Mesendoderm (in vitro differentiated cells): ENCODE results near the gene CYYR1.
A peak's percentile ranks its signal among the peaks of the same experiment; 100 is the strongest.

Source experiments
- DNase-seq: peaks from one replicate; pipeline ENCODE4 v3.0.0; 2013
- H2AK5ac ChIP-seq: 2 replicates; pipeline ENCODE4 v1.6.1; 2013; ENCODE audit warnings: low read length, inconsistent platforms
- H2BK120ac ChIP-seq: 2 replicates; pipeline ENCODE4 v1.6.1; 2013; ENCODE audit warnings: low read depth, mild to moderate bottlenecking, low read length, moderate library complexity, mixed read lengths
- H2BK15ac ChIP-seq: replicated peaks from 2 replicates; pipeline ENCODE4 v1.6.1; 2013; ENCODE audit warnings: low read depth, mild to moderate bottlenecking, moderate library complexity
- H2BK5ac ChIP-seq: 2 replicates; pipeline ENCODE4 v1.6.1; 2013; ENCODE audit warnings: low read length, inconsistent platforms
- H3K18ac ChIP-seq: 2 replicates; pipeline ENCODE4 v1.6.1; 2013; ENCODE audit warnings: mild to moderate bottlenecking, low read length, mixed read lengths
- H3K23ac ChIP-seq: one replicate; pipeline ENCODE4 v1.6.1; 2013; ENCODE audit warnings: low read length
- H3K27ac ChIP-seq: 2 replicates; pipeline ENCODE4 v1.5.1; 2013; ENCODE audit warnings: low read depth, mild to moderate bottlenecking, inconsistent platforms, low read length, moderate library complexity
- H3K27me3 ChIP-seq: 2 replicates; pipeline ENCODE4 v1.6.1; 2013; ENCODE audit warnings: low read length, control low read depth, mild to moderate bottlenecking, inconsistent platforms; ENCODE audit not compliant: insufficient read depth, poor library complexity
- H3K36me3 ChIP-seq: 2 replicates; pipeline ENCODE4 v1.6.1; 2013; ENCODE audit warnings: low read length, inconsistent platforms; ENCODE audit not compliant: control insufficient read depth, insufficient read depth
- H3K4ac ChIP-seq: one replicate; pipeline ENCODE4 v1.6.1; 2013; ENCODE audit warnings: low read depth, mild to moderate bottlenecking, low read length, moderate library complexity
- H3K4me1 ChIP-seq: 2 replicates; pipeline ENCODE4 v1.6.1; 2013; ENCODE audit warnings: low read depth, low read length, inconsistent platforms; ENCODE audit not compliant: control insufficient read depth
- H3K4me2 ChIP-seq: 2 replicates; pipeline ENCODE4 v1.6.1; 2013; ENCODE audit warnings: low read length
- H3K4me3 ChIP-seq: 2 replicates; pipeline ENCODE4 v1.5.1; 2013; ENCODE audit warnings: mild to moderate bottlenecking, low read length
- H3K56ac ChIP-seq: one replicate; pipeline ENCODE4 v1.6.1; 2013; ENCODE audit warnings: low read length
- H3K79me1 ChIP-seq: 2 replicates; pipeline ENCODE4 v1.6.1; 2013; ENCODE audit warnings: low read length, inconsistent platforms
- H3K79me2 ChIP-seq: 2 replicates; pipeline ENCODE4 v1.6.1; 2013; ENCODE audit warnings: mild to moderate bottlenecking, low read length; ENCODE audit not compliant: control insufficient read depth, insufficient read depth
- H3K9ac ChIP-seq: 2 replicates; pipeline ENCODE4 v1.6.1; 2013; ENCODE audit warnings: low read length, inconsistent platforms
- H4K5ac ChIP-seq: one replicate; pipeline ENCODE4 v1.6.1; 2013; ENCODE audit warnings: low read length
- H4K8ac ChIP-seq: one replicate; pipeline ENCODE4 v1.6.1; 2013; ENCODE audit warnings: low read depth, mild to moderate bottlenecking, control low read depth, low read length, moderate library complexity
- WGBS: extraction: QIAGEN DNeasy Blood & Tissue Kit; methylation state at CpG from one replicate; pipeline ENCODE4 v1.1.7; 2013; ENCODE audit warnings: low lambda C conversion rate, missing lambda C conversion rate; ENCODE audit not compliant: insufficient coverage; ENCODE audit errors: extremely low coverage; 5-methylcytosine and 5-hydroxymethylcytosine counted together

Gene CYYR1

DNA sequence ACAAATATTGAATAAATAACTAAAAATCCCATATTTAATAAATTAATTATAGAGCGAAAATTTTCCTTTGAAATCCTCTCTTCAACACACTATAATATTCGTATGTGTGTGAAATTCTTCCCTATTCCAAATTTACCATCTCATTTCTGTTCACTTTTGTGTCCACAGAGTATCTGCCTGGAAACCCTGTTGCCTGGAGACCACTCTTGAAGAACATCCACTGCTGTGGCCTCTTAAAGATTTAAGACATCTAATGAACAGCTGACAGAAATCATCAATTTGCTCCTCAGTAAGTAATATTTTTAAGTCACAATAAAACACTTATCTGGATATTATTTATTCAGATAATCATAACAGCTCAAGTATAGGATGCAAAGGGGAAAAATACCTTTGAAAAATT lies 69.7 kb downstream of the CYYR1 start:
- Histone ChIP-seq H3K79me2 (no peaks in the 10 kb centered on the region), H2BK5ac (no peak overlapping the region), H3K9ac (no peak overlapping the region), H3K4me2 (no peak overlapping the region), H3K4me1 (no peaks in the 10 kb centered on the region), H3K4me3 (no peak overlapping the region), H3K23ac (no peak overlapping the region), H2BK15ac (no peak overlapping the region), H3K36me3 (no peaks in the 10 kb centered on the region), H3K18ac (no peak overlapping the region), H4K8ac (no peak overlapping the region), H3K79me1 (no peaks in the 10 kb centered on the region), H2AK5ac (no peak overlapping the region), H2BK120ac (no peak overlapping the region), H4K5ac (no peak overlapping the region), H3K27ac (no peak overlapping the region), H3K56ac (no peak overlapping the region), H3K27me3 (no peaks in the 10 kb centered on the region), H3K4ac (no peak overlapping the region)
- no peak for DNase-seq
- WGBS = no CpG with 5 or more reads among the region's 2 CpGs

DNA sequence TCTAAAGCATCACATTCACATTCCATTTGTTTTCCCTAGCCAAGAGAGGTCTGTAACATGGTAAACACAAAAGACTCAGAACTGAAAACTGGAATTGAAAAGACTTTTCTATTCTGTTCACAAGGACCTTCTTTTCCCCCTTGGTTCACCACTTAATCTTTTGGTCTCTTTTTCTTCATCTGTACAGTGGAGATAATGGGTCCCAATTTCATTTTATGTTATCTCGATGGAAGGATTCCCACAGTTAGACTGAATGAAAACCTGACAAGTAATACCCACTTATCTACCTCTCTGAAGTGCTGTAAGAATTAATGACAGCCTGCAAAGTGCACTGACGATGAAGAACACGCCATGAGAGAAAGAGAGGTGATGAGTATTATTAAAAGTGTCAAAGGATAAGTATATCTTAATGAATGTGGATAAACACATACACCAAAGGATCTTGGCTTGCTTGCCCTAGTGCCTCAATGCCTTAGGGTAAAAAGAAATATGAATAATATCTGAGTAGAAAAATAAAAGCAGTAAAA lies 71.5 kb downstream of the CYYR1 start:
- no peaks in the 10 kb centered on the region for H3K4me1 ChIP-seq
- H2BK120ac ChIP-seq = no peak overlapping the region
- no peak overlapping the region for H3K23ac ChIP-seq

DNA sequence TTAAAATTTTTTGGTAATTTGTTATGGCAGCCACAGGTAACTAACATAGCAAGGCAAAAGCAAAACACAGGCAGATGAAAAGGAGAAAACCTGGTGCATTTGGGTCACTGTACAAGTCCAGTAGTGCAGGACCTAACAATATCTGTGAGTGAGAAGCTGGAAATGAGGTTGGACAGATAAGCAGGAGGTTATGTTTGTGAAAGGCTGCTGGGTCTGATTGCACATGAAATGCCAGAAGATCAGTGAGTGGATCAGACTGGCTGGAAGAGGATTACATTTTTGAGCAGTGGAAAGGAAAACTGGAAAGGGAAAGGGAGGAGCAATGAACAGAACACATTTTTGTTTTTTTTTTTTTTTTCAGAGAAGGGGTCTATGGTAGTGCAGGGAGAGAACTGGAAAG lies 73.6 kb downstream of the CYYR1 start:
- no peak overlapping the region for H2BK120ac ChIP-seq
- H2BK5ac ChIP-seq = no peak overlapping the region
- no peak overlapping the region for H4K8ac ChIP-seq
- H3K4me3 ChIP-seq = no peak overlapping the region
- no peak overlapping the region for H2AK5ac ChIP-seq
- no peak overlapping the region for H3K27ac ChIP-seq
- no peak overlapping the region for H2BK15ac ChIP-seq
- H3K4me1 ChIP-seq = no peaks in the 10 kb centered on the region
- no peak overlapping the region for H3K4ac ChIP-seq
- no peak for DNase-seq
- H3K9ac ChIP-seq = no peak overlapping the region
- H3K23ac ChIP-seq = no peak overlapping the region
- H3K4me2 ChIP-seq = no peak overlapping the region
- no peaks in the 10 kb centered on the region for H3K36me3 ChIP-seq
- no peak overlapping the region for H3K18ac ChIP-seq
- no peak overlapping the region for H4K5ac ChIP-seq
- no peaks in the 10 kb centered on the region for H3K79me1 ChIP-seq
- H3K27me3 ChIP-seq = no peaks in the 10 kb centered on the region
- H3K79me2 ChIP-seq = no peaks in the 10 kb centered on the region
- H3K56ac ChIP-seq = no peak overlapping the region

More for the DNA sequence above, 71.5 kb downstream of the CYYR1 start:
- Histone ChIP-seq H2AK5ac (no peak overlapping the region), H2BK5ac (no peak overlapping the region), H3K79me1 (no peaks in the 10 kb centered on the region), H3K56ac (no peak overlapping the region), H3K4me3 (no peak overlapping the region), H2BK15ac (no peak overlapping the region), H3K4ac (no peak overlapping the region), H3K18ac (no peak overlapping the region), H4K8ac (no peak overlapping the region), H3K4me2 (no peak overlapping the region), H3K36me3 (no peaks in the 10 kb centered on the region), H3K27me3 (no peaks in the 10 kb centered on the region), H3K9ac (no peak overlapping the region), H3K79me2 (no peaks in the 10 kb centered on the region), H3K27ac (no peak overlapping the region), H4K5ac (no peak overlapping the region)
- no peak for DNase-seq
- WGBS = no CpG with 5 or more reads among the region's 3 CpGs

DNA sequence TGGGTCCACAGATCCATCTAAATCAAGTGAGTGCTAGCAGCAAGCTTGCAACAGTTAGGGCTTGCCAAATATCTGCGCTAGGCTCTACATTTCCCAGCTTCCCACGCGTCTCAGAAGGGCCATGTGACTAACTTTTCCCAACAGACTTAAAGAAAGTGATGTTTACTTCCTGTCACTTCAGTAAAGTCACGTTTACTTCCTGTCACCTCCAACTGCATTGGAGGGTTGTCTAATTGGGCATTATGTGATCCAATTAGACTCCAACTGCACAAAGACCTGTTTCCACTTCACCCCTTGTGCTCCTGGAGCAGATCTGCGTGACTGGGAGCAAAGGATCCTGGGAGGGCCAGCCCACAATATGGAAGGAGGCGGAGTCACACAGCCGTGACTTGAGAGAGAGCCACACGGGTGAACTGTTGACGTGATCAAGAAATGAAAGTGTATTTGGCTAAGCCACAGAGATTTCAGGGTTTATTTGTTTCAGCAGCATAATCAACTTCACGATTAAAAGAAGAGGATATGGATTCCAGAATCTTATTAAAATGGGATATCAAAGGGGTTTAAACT lies 77.7 kb downstream of the CYYR1 start:
- Histone ChIP-seq H3K4me1 (no peaks in the 10 kb centered on the region), H4K8ac (no peak overlapping the region), H2AK5ac (no peak overlapping the region), H2BK120ac (no peak overlapping the region), H3K4me3 (no peak overlapping the region), H3K79me2 (no peaks in the 10 kb centered on the region), H3K9ac (no peak overlapping the region), H2BK5ac (no peak overlapping the region), H3K27ac (no peak overlapping the region), H3K23ac (no peak overlapping the region), H3K79me1 (no peaks in the 10 kb centered on the region), H3K4ac (no peak overlapping the region), H2BK15ac (no peak overlapping the region), H3K56ac (no peak overlapping the region), H3K18ac (no peak overlapping the region), H3K36me3 (no peaks in the 10 kb centered on the region), H3K4me2 (no peak overlapping the region), H4K5ac (no peak overlapping the region), H3K27me3 (no peaks in the 10 kb centered on the region)
- no CpG with 5 or more reads among the region's 10 CpGs for WGBS
- DNase-seq = no peak

DNA sequence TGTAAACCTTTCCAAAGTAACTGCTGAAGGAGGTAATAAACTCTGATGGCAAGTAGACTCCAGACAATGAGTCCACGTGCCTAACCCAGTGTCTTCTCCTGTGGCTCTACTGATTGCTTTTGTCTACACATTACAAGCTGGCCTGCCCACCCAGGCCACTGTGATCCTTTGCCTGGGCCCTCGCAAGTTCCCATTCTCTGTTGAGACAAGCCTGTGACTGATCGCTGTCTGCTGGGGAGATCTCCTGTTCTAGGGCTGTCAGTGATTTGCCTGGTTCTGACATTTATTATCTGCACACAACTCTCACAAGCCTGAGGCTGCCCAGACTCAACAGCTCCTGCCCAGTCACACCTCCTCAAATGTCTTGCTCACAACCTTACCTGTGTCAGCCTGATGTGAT lies 81.4 kb downstream of the CYYR1 start:
- Histone ChIP-seq H3K79me2 (no peaks in the 10 kb centered on the region), H3K4me3 (no peak overlapping the region), H2BK15ac (no peak overlapping the region), H3K18ac (no peak overlapping the region), H3K27ac (no peak overlapping the region), H2AK5ac (no peak overlapping the region), H4K8ac (no peak overlapping the region), H3K79me1 (no peaks in the 10 kb centered on the region), H3K23ac (no peak overlapping the region), H3K4me1 (no peaks in the 10 kb centered on the region), H3K9ac (no peak overlapping the region), H3K56ac (no peak overlapping the region), H3K4me2 (no peak overlapping the region), H4K5ac (no peak overlapping the region), H3K27me3 (no peaks in the 10 kb centered on the region), H2BK5ac (no peak overlapping the region), H2BK120ac (no peak overlapping the region), H3K4ac (no peak overlapping the region), H3K36me3 (no peaks in the 10 kb centered on the region)
- no peak for DNase-seq
- no CpG with 5 or more reads among the region's 3 CpGs for WGBS

DNA sequence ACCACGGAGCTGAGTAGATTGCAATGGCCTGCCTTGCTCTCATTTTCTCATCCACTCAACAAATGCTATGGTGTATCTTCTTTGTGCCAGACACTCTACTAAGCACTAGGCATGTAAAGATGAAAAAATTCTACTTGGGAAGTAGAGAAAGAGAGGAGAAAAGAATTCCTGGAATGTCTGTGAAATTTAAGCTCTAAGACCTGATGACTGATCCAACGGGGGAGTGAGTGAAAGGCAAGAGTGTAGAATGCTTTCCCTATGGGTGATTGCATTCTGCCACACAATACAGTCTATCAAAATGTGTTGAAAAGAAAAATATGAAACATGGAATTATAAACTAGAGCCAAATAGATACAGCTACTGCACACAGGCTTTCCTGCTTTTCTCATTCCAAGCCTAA lies 82.3 kb downstream of the CYYR1 start:
- no peaks in the 10 kb centered on the region for H3K79me1 ChIP-seq
- no peak overlapping the region for H4K8ac ChIP-seq
- no peaks in the 10 kb centered on the region for H3K4me1 ChIP-seq
- WGBS = no CpG with 5 or more reads among the region's 2 CpGs
- no peaks in the 10 kb centered on the region for H3K36me3 ChIP-seq
- no peak overlapping the region for H2BK15ac ChIP-seq
- H2BK120ac ChIP-seq = no peak overlapping the region
- H3K18ac ChIP-seq = no peak overlapping the region
- peak; percentile 73 for DNase-seq
- H3K4me2 ChIP-seq = no peak overlapping the region
- H3K23ac ChIP-seq = no peak overlapping the region
- no peaks in the 10 kb centered on the region for H3K79me2 ChIP-seq
- H3K4me3 ChIP-seq = no peak overlapping the region
- H3K27ac ChIP-seq = no peak overlapping the region
- no peak overlapping the region for H2BK5ac ChIP-seq
- H3K9ac ChIP-seq = no peak overlapping the region
- no peak overlapping the region for H3K56ac ChIP-seq
- H3K27me3 ChIP-seq = no peaks in the 10 kb centered on the region
- no peak overlapping the region for H4K5ac ChIP-seq
- no peak overlapping the region for H3K4ac ChIP-seq
- no peak overlapping the region for H2AK5ac ChIP-seq
